Fibroblast of pulmonary artery (primary cell): Measurements from ENCODE around the gene GLG1.

Experiments
- DNase-seq: peaks from one replicate; pipeline ENCODE4 v3.0.0-alpha.2; 2010; ENCODE audit warnings: low read depth
- H3K4me3 ChIP-seq: replicated peaks from 2 replicates; pipeline ENCODE4 v1.5.1; 2011; ENCODE audit warnings: low read depth, mild to moderate bottlenecking, control low read depth, low read length, moderate library complexity
- TF ChIP-seq, protein P1 (sequence below): IDR thresholded peaks from 2 replicates; pipeline ENCODE4 v1.5.1; 2011; ENCODE audit warnings: mild to moderate bottlenecking, control low read depth, low read length, inconsistent platforms; ENCODE audit errors: missing control alignments

The GLG1 gene

DNA sequence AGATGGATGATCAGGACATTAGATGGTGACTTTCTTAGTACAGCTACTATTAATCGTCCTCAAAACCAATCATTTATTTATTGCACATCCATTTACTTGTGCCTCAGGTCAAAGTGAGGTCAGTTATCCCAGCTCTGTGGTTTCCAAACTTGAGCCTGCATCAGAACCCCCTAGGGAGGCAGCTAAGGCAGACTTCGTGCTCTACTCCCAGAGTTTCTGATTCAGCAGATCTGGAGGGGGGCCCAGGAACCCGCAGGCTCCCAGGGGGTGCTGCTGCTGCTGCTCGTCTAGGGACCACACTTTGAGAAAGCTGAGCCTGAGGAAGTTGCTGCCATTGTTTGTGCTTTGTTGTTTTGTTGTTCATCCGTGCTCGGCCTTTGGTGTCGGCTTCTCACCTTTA is 141.6 kb downstream of the GLG1 start:
- H3K4me3 ChIP-seq = no peak overlapping the region
- TF ChIP-seq, protein P1, sequence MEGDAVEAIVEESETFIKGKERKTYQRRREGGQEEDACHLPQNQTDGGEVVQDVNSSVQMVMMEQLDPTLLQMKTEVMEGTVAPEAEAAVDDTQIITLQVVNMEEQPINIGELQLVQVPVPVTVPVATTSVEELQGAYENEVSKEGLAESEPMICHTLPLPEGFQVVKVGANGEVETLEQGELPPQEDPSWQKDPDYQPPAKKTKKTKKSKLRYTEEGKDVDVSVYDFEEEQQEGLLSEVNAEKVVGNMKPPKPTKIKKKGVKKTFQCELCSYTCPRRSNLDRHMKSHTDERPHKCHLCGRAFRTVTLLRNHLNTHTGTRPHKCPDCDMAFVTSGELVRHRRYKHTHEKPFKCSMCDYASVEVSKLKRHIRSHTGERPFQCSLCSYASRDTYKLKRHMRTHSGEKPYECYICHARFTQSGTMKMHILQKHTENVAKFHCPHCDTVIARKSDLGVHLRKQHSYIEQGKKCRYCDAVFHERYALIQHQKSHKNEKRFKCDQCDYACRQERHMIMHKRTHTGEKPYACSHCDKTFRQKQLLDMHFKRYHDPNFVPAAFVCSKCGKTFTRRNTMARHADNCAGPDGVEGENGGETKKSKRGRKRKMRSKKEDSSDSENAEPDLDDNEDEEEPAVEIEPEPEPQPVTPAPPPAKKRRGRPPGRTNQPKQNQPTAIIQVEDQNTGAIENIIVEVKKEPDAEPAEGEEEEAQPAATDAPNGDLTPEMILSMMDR = no peak
- DNase-seq = no peak

DNA sequence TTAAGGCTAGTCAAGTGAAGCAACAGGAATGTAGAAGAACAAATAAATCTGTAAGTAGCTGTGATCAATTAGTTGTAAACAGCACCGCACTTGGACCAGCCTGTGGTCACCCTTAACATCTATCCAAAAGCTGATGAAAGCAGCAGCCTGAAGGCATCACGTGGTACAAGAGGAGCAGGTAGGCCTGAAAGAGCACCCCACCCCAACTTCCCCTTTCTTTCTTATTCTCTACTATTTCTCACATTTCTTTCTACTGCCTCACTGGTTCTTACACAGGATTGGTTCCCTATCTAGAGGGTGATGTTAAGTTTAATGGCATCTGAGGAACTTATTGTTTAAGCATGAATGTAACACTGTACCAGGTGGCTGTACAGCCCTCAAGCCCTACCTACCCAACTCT is 143.0 kb downstream of the GLG1 start:
- TF ChIP-seq, protein P1 = no peak
- no peak overlapping the region for H3K4me3 ChIP-seq
- no peak for DNase-seq

DNA sequence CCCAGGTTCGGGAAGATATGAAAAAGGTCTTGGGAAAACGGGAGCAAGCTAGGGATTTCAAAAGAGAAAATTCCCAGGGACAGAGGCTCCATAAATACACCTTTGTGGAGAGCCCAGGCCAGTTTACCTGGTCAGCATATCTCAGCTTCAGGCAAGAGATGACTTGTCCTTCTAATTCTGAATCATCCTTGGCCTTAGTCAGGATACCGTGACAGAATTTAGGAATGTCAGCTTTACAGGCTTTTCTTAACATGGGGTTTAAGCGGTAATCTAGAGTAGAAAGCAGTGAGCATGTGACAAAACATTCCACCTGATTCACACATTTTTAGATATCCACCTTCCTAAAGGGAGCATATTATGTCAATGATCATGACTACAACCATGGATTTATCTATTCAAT is 144.6 kb downstream of the GLG1 start:
- no peak for DNase-seq
- TF ChIP-seq, protein P1 = no peak
- H3K4me3 ChIP-seq = no peak overlapping the region

DNA sequence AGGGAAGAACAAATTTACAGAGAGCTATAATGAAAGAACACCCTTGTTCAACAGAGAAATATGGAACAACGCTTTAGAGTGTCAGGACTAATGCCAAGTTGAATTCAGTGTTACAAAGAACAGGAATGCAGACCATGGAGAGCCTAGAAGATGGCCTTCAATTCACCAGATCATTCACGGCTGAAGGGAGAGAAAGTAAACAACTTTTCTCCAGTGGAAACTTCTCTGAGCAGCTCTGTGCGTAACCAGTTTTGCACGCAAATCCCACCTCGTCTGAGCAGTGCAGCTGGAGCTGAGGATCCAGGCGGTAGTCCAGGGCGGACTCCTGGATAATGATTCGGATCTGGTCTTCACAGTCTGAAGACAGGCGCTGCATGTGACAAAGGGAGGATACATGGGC is 145.1 kb downstream of the GLG1 start:
- H3K4me3 ChIP-seq = no peak overlapping the region
- TF ChIP-seq, protein P1 = no peak
- DNase-seq = no peak

DNA sequence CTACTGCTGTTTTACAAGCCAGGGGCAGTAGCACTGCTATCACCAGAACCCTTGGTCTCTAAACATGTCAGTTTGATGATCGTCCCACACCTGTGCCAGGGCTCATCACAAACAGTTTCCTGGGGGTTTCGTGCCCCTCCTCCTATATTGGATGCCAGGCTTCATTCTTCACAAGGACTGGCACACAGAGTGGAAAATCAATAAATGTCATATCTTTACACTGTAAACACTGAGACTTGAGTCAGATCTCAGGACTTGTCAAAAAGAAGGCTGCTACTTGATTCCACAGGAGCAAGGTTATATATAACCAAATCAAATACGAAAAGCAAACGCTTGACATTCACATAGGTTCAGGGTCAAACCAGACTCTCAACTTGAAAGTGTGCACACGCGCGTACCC is 146.4 kb downstream of the GLG1 start:
- TF ChIP-seq, protein P1 = no peak
- H3K4me3 ChIP-seq = no peak overlapping the region
- DNase-seq = no peak

DNA sequence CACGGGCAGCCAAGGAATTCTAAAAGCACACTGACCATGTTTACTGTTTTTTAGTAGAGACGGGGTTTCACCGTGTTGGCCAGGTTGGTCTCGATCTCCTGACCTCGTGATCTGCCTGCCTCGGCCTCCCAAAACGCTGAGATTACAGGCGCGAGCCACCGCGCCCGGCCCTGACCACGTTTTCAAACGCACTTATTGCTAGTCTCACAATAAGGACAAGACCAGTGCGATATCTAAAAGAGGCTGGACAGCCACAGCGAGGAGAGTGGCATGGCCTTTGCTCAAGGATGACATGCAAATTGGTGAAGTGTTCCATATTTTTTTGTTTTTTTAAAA is 150.7 kb downstream of the GLG1 start:
- no peak overlapping the region for H3K4me3 ChIP-seq
- DNase-seq = no peak
- TF ChIP-seq, protein P1 = no peak

DNA sequence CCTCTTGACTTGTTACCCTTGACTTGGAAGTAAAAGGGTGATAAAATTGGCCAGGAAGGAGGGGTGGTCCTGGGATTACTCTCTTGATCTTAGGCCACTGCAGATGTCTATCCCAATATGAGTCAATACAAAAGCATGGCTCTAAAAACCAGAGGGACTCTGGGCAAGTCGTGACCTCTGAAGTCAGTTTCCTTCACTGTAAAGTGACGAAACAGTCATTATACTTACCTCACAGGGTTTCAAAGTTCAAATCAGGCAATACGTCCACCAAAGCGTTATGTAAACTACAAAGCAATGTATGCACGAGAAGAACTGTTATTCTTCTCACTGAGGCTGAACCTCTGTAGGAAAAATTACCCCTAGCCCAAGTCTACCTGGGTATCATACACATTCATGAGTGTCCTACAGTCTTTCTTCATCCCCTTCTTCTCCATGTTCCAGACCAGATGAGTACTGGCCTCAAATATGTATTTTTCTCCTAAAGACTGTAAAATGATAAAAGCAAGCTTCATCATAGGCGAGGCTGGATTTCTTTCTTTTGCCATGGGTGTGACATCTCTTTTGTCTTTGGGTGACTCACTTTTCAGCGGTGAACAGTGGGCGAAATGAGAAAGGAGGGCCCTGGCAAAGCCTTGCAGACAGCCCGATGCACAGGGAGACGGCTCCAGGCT is 151.2 kb downstream of the GLG1 start:
- DNase-seq = peak; percentile 85
- no peak overlapping the region for H3K4me3 ChIP-seq
- TF ChIP-seq, protein P1 = no peak
